NCI-H128 (cell line): ENCODE results near the gene FAM50B.

Source experiments
- DNase-seq: peaks from one replicate; lab custom pipeline; 2025; ENCODE audit not compliant: unreplicated experiment; lab: John Stamatoyannopoulos, UW

FAM50B gene

GRCh38 chr6:3871515-3871914 lies 22.3 kb downstream of the FAM50B start:
- no peak for DNase-seq

GRCh38 chr6:3871939-3872338 lies 22.8 kb downstream of the FAM50B start:
- DNase-seq, result no peak

GRCh38 chr6:3872370-3872854 lies 23.2 kb downstream of the FAM50B start:
- no peak for DNase-seq

GRCh38 chr6:3873051-3873450 lies 23.9 kb downstream of the FAM50B start:
- no peak for DNase-seq

- no peak for DNase-seq
Observed at GRCh38 chr6:3874069-3874468, 24.9 kb downstream of the FAM50B start.

GRCh38 chr6:3875486-3875885 lies 26.3 kb downstream of the FAM50B start:
- DNase-seq, result no peak

GRCh38 chr6:3876101-3876500 lies 26.9 kb downstream of the FAM50B start:
- no peak for DNase-seq

- no peak for DNase-seq
Observed at GRCh38 chr6:3876866-3877265, 27.7 kb downstream of the FAM50B start.

GRCh38 chr6:3878048-3878666 lies 29.0 kb downstream of the FAM50B start:
- no peak for DNase-seq

GRCh38 chr6:3879194-3879952 lies 30.2 kb downstream of the FAM50B start:
- DNase-seq, result no peak

GRCh38 chr6:3881711-3882421 lies 32.7 kb downstream of the FAM50B start:
- DNase-seq, result no peak

GRCh38 chr6:3882431-3882830 lies 33.3 kb downstream of the FAM50B start:
- no peak for DNase-seq

GRCh38 chr6:3882866-3883265 lies 33.7 kb downstream of the FAM50B start:
- no peak for DNase-seq

- no peak for DNase-seq
Observed at GRCh38 chr6:3884007-3884745, 35.0 kb downstream of the FAM50B start.

- no peak for DNase-seq
Observed at GRCh38 chr6:3885262-3886036, 36.3 kb downstream of the FAM50B start.

- no peak for DNase-seq
Observed at GRCh38 chr6:3887150-3887700, 38.1 kb downstream of the FAM50B start.

GRCh38 chr6:3888153-3888957 lies 39.2 kb downstream of the FAM50B start:
- DNase-seq, result no peak

GRCh38 chr6:3890047-3890446 lies 40.9 kb downstream of the FAM50B start:
- no peak for DNase-seq

GRCh38 chr6:3891883-3892282 lies 42.7 kb downstream of the FAM50B start:
- no peak for DNase-seq
